Erythroblast (primary cell): ENCODE data around the gene CDYL2.

Experiments
- DNase-seq, 2 experiments: peaks; one replicate each; lab custom pipeline; 2025; lab: John Stamatoyannopoulos, UW
- GATA1 ChIP-seq: IDR thresholded peaks from 2 replicates; pipeline ENCODE4 v1.6.1; 2011; ENCODE audit warnings: low read depth, mild to moderate bottlenecking, control low read depth, low read length, moderate library complexity
- POLR2A ChIP-seq: IDR thresholded peaks from 2 replicates; pipeline ENCODE4 v1.6.1; 2011; ENCODE audit warnings: mild to moderate bottlenecking, low read length

The CDYL2 gene

DNA sequence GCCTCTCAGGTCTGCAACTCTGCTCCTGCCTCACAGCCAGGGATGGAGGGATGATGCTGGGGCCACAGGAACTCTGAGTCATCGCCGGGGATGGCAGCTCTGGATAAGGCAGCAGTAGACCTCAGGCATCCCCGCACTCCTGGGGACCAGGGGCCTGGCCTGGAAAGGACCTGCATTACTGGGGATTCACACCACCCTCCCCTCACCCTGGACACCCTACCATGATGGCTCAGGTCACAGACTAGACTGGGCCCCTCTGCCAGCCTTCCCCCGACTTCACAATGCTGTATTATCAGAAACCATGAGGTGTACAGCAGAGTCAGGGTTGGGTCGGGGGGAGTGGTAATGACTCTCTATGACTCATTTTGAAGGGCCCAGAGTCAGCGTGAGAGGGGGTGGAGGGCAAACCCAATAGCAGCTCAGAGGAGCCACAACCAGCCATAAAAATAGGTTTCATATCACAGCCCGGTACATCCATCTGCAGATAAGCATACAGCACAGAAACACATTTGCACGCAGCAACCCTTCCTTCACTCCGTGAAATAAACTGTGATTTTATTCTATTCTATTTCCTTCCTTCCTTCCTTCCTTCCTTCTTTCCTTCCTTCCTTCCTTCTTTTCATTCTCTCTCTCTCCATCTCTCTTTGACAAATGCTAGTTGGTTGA, 234.8 kb downstream of the CDYL2 start:
- TF ChIP-seq POLR2A (no peak), GATA1 (no peak)
- no peak for DNase-seq

GRCh38 chr16:80564394-80564793, 240.0 kb downstream of the CDYL2 start:
- DNase-seq, result no peak
- TF ChIP-seq GATA1 (no peak), POLR2A (no peak)

GRCh38 chr16:80563066-80563465, 241.3 kb downstream of the CDYL2 start:
- no peak for DNase-seq
- TF ChIP-seq POLR2A, result no peak
- TF ChIP-seq GATA1, result no peak

DNA sequence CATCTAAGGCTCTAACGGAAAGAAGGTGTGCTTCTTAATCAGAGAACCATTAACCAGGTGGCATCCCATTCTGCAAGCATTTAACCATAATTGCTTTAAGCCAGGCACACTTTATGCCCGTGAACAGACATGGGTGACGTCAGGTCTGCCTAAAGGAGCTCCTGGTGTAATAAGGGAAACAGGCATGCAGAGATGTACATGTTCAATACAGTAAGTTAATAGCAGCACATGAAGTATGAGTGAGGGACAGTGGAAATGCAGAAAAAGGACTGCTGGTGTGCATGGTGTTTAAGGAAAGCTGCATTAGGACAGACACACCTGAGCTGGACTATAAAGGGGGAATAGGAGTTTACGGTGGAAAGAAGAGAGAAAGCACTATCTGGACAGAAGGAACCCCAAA, 245.0 kb downstream of the CDYL2 start:
- TF ChIP-seq GATA1, result no peak
- no peak for TF ChIP-seq POLR2A
- DNase-seq, result no peak

GRCh38 chr16:80557037-80557436, 247.4 kb downstream of the CDYL2 start:
- no peak for TF ChIP-seq GATA1
- TF ChIP-seq POLR2A, result no peak
- no peak for DNase-seq

DNA sequence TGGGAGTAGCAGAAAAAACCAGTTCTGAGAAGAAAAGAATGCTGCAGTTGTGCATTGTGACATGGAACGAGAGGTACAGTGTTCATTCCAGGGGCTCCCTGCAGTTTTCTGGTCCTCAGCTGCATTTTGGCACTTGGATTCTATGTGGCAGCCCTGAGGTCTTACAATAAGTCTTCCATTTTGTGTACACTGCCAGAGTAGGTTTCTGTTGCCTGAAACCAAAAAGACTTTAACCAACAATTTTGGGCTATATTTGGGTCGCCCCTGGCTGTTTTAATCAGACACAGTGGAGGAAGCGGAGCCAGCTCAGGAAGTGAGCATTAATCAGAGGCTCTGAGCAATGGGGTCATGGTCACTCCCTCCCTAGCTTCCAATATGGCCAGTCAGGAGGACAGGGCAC, 247.9 kb downstream of the CDYL2 start:
- no peak for DNase-seq
- no peak for TF ChIP-seq GATA1
- TF ChIP-seq POLR2A, result no peak

DNA sequence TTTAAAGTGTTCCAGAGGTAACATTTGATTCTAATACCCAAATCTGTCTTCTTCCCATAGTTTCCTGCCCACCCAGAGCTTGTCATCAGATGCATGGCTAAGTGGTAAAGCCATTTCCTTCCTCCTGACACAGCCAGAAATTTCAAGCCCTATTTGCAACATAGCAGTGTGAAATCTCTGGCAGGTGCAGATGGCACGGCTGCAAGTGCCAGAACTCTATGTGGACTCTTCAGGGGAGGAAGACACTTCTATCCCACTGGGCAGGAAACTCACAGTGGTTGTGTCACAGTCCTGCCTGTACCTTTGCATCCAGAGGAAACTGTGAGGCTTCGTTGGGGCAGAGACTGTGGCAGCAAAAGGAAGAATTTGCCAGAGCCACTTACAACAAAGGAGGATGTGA, 250.4 kb downstream of the CDYL2 start:
- TF ChIP-seq POLR2A, result no peak
- no peak for TF ChIP-seq GATA1

GRCh38 chr16:80552277-80552676, 252.1 kb downstream of the CDYL2 start:
- no peak for DNase-seq
- TF ChIP-seq GATA1, result no peak
- TF ChIP-seq POLR2A, result no peak

More for the DNA sequence above, 250.4 kb downstream of the CDYL2 start:
- no peak for DNase-seq
